DLD1 (cell line): ENCODE measurements around the gene CAMK2A.

Source experiments
- in situ Hi-C: cut with HindIII; loops from 2 replicates; pipeline ENCODE4 v1.10.0; 2017; ENCODE audit warnings: low sequenced_read_pairs

Gene CAMK2A

GRCh38 chr5:150301901-150302300 lies 12.3 kb upstream of the CAMK2A start:
- in situ Hi-C loops, result no loop called here

- in situ Hi-C loops, result no loop called here
Observed at GRCh38 chr5:150301170-150301505, 11.6 kb upstream of the CAMK2A start.

GRCh38 chr5:150300496-150301169 lies 11.1 kb upstream of the CAMK2A start:
- in situ Hi-C loops, result no loop called here

- in situ Hi-C loops, result no loop called here
Observed at GRCh38 chr5:150299571-150300327, 10.2 kb upstream of the CAMK2A start.

- in situ Hi-C loops, result no loop called here
Observed at GRCh38 chr5:150298701-150299451, 9.3 kb upstream of the CAMK2A start.

GRCh38 chr5:150297934-150298595 lies 8.5 kb upstream of the CAMK2A start:
- in situ Hi-C loops, result no loop called here

- in situ Hi-C loops, result no loop called here
Observed at GRCh38 chr5:150297236-150297890, 7.8 kb upstream of the CAMK2A start.

GRCh38 chr5:150296496-150296895 lies 6.9 kb upstream of the CAMK2A start:
- in situ Hi-C loops, result no loop called here

GRCh38 chr5:150295741-150296486 lies 6.3 kb upstream of the CAMK2A start:
- in situ Hi-C loops, result no loop called here

- in situ Hi-C loops, result no loop called here
Observed at GRCh38 chr5:150295172-150295634, 5.6 kb upstream of the CAMK2A start.

GRCh38 chr5:150294551-150295071 lies 5.0 kb upstream of the CAMK2A start:
- in situ Hi-C loops, result no loop called here

GRCh38 chr5:150293091-150293941 lies 3.7 kb upstream of the CAMK2A start:
- in situ Hi-C loops, result no loop called here

GRCh38 chr5:150291388-150292385 lies 2.1 kb upstream of the CAMK2A start:
- in situ Hi-C loops, result no loop called here

- in situ Hi-C loops, result no loop called here
Observed at GRCh38 chr5:150288791-150289190, 782 bp downstream of the CAMK2A start.

GRCh38 chr5:150288361-150288760 lies 1.2 kb downstream of the CAMK2A start:
- in situ Hi-C loops, result no loop called here

- in situ Hi-C loops, result no loop called here
Observed at GRCh38 chr5:150286820-150287219, 2.8 kb downstream of the CAMK2A start.

- in situ Hi-C loops, result no loop called here
Observed at GRCh38 chr5:150285114-150285513, 4.5 kb downstream of the CAMK2A start.

GRCh38 chr5:150284311-150284710 lies 5.3 kb downstream of the CAMK2A start:
- in situ Hi-C loops, result no loop called here
